Esophagus muscularis mucosa (tissue), 4 donors: ENCODE results near the gene BCR.

Experiments used
- CTCF ChIP-seq, 3 experiments: fragments of 200-600 bp in 2 of 3; fragments of 450-650 bp in 1 of 3; sonication (generic) in 2 of 3; IDR thresholded peaks; one replicate each; pipeline ENCODE4 v1.5.1; 2017 to 2019; ENCODE audit warnings: antibody characterized with exemption in 3 of 3, mild to moderate bottlenecking in 2 of 3, moderate library complexity in 1 of 3
- EP300 ChIP-seq: sonication (generic); formaldehyde crosslinking; IDR thresholded peaks from one replicate; pipeline ENCODE4 v1.6.1; 2017; ENCODE audit warnings: antibody characterized with exemption
- POLR2A ChIP-seq: fragments of 450-650 bp; IDR thresholded peaks from one replicate; pipeline ENCODE4 v1.6.1; 2017; ENCODE audit warnings: antibody characterized with exemption, moderate library complexity, mild to moderate bottlenecking, low read depth

GRCh38 chr22:23353004-23353403 is 172.7 kb downstream of the BCR start:
- no peak for TF ChIP-seq POLR2A
- no peak for TF ChIP-seq CTCF (IDR thresholded peaks at IDR 0.05)
- no peak for TF ChIP-seq EP300
